Liver (tissue), 9 donors: Measurements from ENCODE around the gene TOR3A. TPM values are rescaled to one million over a fixed set of nuclear protein-coding genes. Genes with fewer than 3 reads are reported as not detected.

Experiments used
- DNase-seq: peaks from one replicate; pipeline ENCODE4 v3.0.0-alpha.2; 2017; ENCODE audit warnings: low spot score
- H3K27ac ChIP-seq, 2 donors: one replicate each; pipeline ENCODE4 v1.7.0; 2013; ENCODE audit warnings: inconsistent platforms in 2 of 2, low read length in 2 of 2, control low read depth in 1 of 2, low read depth in 1 of 2, mild to moderate bottlenecking in 1 of 2
- H3K27me3 ChIP-seq, 4 donors: one replicate each; pipeline versions ENCODE4 v1.6.1 to v1.7.0; 2013; ENCODE audit warnings: low read length in 3 of 4, inconsistent platforms in 1 of 4, mild to moderate bottlenecking in 1 of 4, moderate library complexity in 1 of 4; ENCODE audit not compliant: control insufficient read depth in 4 of 4, insufficient read depth in 4 of 4
- H3K36me3 ChIP-seq, 4 donors: one replicate each; pipeline versions ENCODE4 v1.6.1 to v1.7.0; 2013; ENCODE audit warnings: low read length in 3 of 4, mild to moderate bottlenecking in 3 of 4, low read depth in 1 of 4, moderate library complexity in 1 of 4; ENCODE audit not compliant: control insufficient read depth in 4 of 4, insufficient read depth in 3 of 4
- H3K4me1 ChIP-seq, 4 donors: one replicate each; pipeline versions ENCODE4 v1.6.1 to v1.7.0; 2013; ENCODE audit warnings: low read length in 3 of 4, mild to moderate bottlenecking in 3 of 4, moderate library complexity in 1 of 4; ENCODE audit not compliant: control insufficient read depth in 4 of 4, insufficient read depth in 4 of 4
- H3K4me3 ChIP-seq, 3 donors: one replicate each; pipeline versions ENCODE4 v1.6.1 to v1.7.0; 2013; ENCODE audit warnings: low read length in 3 of 3, control low read depth in 1 of 3, low read depth in 1 of 3, mild to moderate bottlenecking in 1 of 3
- H3K9ac ChIP-seq, 2 donors: one replicate each; pipeline ENCODE4 v1.7.0; 2013; ENCODE audit warnings: low read length in 2 of 2, mild to moderate bottlenecking in 2 of 2, moderate library complexity in 2 of 2, control low read depth in 1 of 2, low read depth in 1 of 2
- H3K9me3 ChIP-seq, 4 donors: one replicate each; pipeline versions ENCODE4 v1.6.1 to v1.7.0; 2013; ENCODE audit warnings: low read length in 3 of 4; ENCODE audit not compliant: control insufficient read depth in 4 of 4
- EGR1 ChIP-seq, 2 donors: IDR thresholded peaks; 2 replicates each; pipeline ENCODE4 v1.6.1; 2016 to 2018; ENCODE audit warnings: antibody characterized with exemption in 2 of 2, low read depth in 2 of 2
- FOXA1 ChIP-seq: IDR thresholded peaks from 2 replicates; pipeline ENCODE4 v1.6.1; 2016; ENCODE audit warnings: antibody characterized with exemption
- FOXA2 ChIP-seq: IDR thresholded peaks from 2 replicates; pipeline ENCODE4 v1.6.1; 2016; ENCODE audit warnings: antibody characterized with exemption
- GABPA ChIP-seq, 2 donors: IDR thresholded peaks in 1 of 2; conservative IDR thresholded peaks in 1 of 2; 2 replicates each; pipeline ENCODE4 v1.6.1; 2016; ENCODE audit warnings: antibody characterized with exemption in 2 of 2, mild to moderate bottlenecking in 1 of 2, moderate library complexity in 1 of 2
- HNF4A ChIP-seq, 2 donors: conservative IDR thresholded peaks; 2 replicates each; pipeline ENCODE4 v1.6.1; 2016; ENCODE audit warnings: antibody characterized with exemption in 2 of 2, mild to moderate bottlenecking in 2 of 2
- HNF4G ChIP-seq: IDR thresholded peaks from 2 replicates; pipeline ENCODE4 v1.6.1; 2016; ENCODE audit warnings: antibody characterized with exemption
- JUND ChIP-seq, 2 donors: IDR thresholded peaks; 2 replicates each; pipeline ENCODE4 v1.6.1; 2016; ENCODE audit warnings: antibody characterized with exemption in 2 of 2
- MAX ChIP-seq: IDR thresholded peaks from 2 replicates; pipeline ENCODE4 v1.6.1; 2016; ENCODE audit warnings: antibody characterized with exemption
- NR2F2 ChIP-seq: IDR thresholded peaks from 2 replicates; pipeline ENCODE4 v1.6.1; 2016; ENCODE audit warnings: antibody characterized with exemption
- RAD21 ChIP-seq, 2 donors: IDR thresholded peaks; 2 replicates each; pipeline ENCODE4 v1.6.1; 2016; ENCODE audit warnings: antibody characterized with exemption in 2 of 2, mild to moderate bottlenecking in 2 of 2
- RXRA ChIP-seq, 2 donors: IDR thresholded peaks; 2 replicates each; pipeline ENCODE4 v1.6.1; 2017 to 2018; ENCODE audit warnings: antibody characterized with exemption in 2 of 2, mild to moderate bottlenecking in 1 of 2
- TAF1 ChIP-seq: conservative IDR thresholded peaks from 2 replicates; pipeline ENCODE4 v1.6.1; 2016; ENCODE audit warnings: antibody characterized with exemption, mild to moderate bottlenecking
- WGBS: extraction: QIAGEN DNeasy Blood & Tissue Kit; methylation state at CpG from one replicate; pipeline ENCODE4 v1.1.7; 2013; 5-methylcytosine and 5-hydroxymethylcytosine counted together
- polyA plus RNA-seq, 2 donors: library from polyadenylated mRNA; stranded (reverse) in 1 of 2; unstranded in 1 of 2; fragments of 200-250 nt in 1 of 2; fragments of >200 nt in 1 of 2; fragmentation: Nextera tagmentation in 1 of 2; extraction: Ambion mirVana in 1 of 2; gene quantifications; one replicate each; pipeline versions ENCODE4 v1.2.1 to v1.2.3, GENCODE V29; 2013 to 2015
- total RNA-seq, 2 donors: library from RNA; depleted of rRNA; stranded (reverse); fragments of >200 nt; gene quantifications; one replicate each; pipeline ENCODE4 v1.2.3, GENCODE V29; 2014
- TF ChIP-seq, protein P1 (sequence below): fragments of 150-350 bp; IDR thresholded peaks from 2 replicates; pipeline ENCODE4 v1.5.1; 2017; ENCODE audit warnings: improper control_type of control experiment, low read depth, low read length; ENCODE audit not compliant: missing input control
- TF ChIP-seq, protein P2 (sequence below): IDR thresholded peaks from 2 replicates; pipeline ENCODE4 v1.6.1; 2016; ENCODE audit warnings: antibody characterized with exemption
- TF ChIP-seq, protein P3 (sequence below): IDR thresholded peaks from 2 replicates; pipeline ENCODE4 v1.6.1; 2016; ENCODE audit warnings: antibody characterized with exemption
- donor health status: healthy.
- donor health status: healthy.
- donor health status: healthy.
- donor health status: healthy.
- donor health status: healthy.

Gene TOR3A
- total and polyA plus RNA-seq, 4 donors, result 14.3 to 31.0 (median 23.5) TPM

- Histone ChIP-seq H3K9ac (no peak overlapping the region), H3K27ac (no peak overlapping the region), H3K4me3 (no peak overlapping the region), H3K4me1 (peaks cover 5 to 30% (median 23%) of the 10 kb centered on the region in 4 donors), H3K9me3 (no peaks in the 10 kb centered on the region), H3K36me3 (peaks cover 0 to 7% (median 2%) of the 10 kb centered on the region in 4 donors), H3K27me3 (no peaks in the 10 kb centered on the region)
- 96% methylated on average over 4 of the region's 4 CpGs for WGBS
- no peak for DNase-seq
- TF ChIP-seq RAD21 (IDR thresholded peaks at IDR 0.05), result no peak
Measured at GRCh38 chr1:179101566-179101965, 19.7 kb downstream of the TOR3A start.

- DNase-seq, result no peak
- Histone ChIP-seq H3K4me3 (no peak overlapping the region), H3K4me1 (peaks cover 5 to 49% (median 46%) of the 10 kb centered on the region in 4 donors), H3K27ac (no peak overlapping the region), H3K36me3 (peaks cover 0 to 3% (median under 1%) of the 10 kb centered on the region in 4 donors), H3K9me3 (no peaks in the 10 kb centered on the region), H3K9ac (peak overlapping the region in 1 of 2 donors; percentile 21), H3K27me3 (no peaks in the 10 kb centered on the region)
- 93% methylated on average over 1 of the region's 1 CpG for WGBS
- TF ChIP-seq EGR1 (IDR thresholded peaks at IDR 0.05; ENCODE audit: low read depth in 2 of 2) (no peak), FOXA2 (no peak), RXRA (IDR thresholded peaks at IDR 0.05) (no peak), GABPA (IDR thresholded peaks at IDR 0.05 in 1 of 2, conservative IDR thresholded peaks at IDR 0.05 in 1 of 2) (no peak), HNF4A (conservative IDR thresholded peaks at IDR 0.05) (no peak), TAF1 (no peak), HNF4G (no peak), NR2F2 (no peak), JUND (IDR thresholded peaks at IDR 0.05) (no peak), FOXA1 (no peak), MAX (no peak)
- TF ChIP-seq, protein P1, sequence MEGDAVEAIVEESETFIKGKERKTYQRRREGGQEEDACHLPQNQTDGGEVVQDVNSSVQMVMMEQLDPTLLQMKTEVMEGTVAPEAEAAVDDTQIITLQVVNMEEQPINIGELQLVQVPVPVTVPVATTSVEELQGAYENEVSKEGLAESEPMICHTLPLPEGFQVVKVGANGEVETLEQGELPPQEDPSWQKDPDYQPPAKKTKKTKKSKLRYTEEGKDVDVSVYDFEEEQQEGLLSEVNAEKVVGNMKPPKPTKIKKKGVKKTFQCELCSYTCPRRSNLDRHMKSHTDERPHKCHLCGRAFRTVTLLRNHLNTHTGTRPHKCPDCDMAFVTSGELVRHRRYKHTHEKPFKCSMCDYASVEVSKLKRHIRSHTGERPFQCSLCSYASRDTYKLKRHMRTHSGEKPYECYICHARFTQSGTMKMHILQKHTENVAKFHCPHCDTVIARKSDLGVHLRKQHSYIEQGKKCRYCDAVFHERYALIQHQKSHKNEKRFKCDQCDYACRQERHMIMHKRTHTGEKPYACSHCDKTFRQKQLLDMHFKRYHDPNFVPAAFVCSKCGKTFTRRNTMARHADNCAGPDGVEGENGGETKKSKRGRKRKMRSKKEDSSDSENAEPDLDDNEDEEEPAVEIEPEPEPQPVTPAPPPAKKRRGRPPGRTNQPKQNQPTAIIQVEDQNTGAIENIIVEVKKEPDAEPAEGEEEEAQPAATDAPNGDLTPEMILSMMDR, result no peak
- TF ChIP-seq, protein P2, sequence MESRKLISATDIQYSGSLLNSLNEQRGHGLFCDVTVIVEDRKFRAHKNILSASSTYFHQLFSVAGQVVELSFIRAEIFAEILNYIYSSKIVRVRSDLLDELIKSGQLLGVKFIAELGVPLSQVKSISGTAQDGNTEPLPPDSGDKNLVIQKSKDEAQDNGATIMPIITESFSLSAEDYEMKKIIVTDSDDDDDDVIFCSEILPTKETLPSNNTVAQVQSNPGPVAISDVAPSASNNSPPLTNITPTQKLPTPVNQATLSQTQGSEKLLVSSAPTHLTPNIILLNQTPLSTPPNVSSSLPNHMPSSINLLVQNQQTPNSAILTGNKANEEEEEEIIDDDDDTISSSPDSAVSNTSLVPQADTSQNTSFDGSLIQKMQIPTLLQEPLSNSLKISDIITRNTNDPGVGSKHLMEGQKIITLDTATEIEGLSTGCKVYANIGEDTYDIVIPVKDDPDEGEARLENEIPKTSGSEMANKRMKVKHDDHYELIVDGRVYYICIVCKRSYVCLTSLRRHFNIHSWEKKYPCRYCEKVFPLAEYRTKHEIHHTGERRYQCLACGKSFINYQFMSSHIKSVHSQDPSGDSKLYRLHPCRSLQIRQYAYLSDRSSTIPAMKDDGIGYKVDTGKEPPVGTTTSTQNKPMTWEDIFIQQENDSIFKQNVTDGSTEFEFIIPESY, result no peak
- TF ChIP-seq, protein P3, sequence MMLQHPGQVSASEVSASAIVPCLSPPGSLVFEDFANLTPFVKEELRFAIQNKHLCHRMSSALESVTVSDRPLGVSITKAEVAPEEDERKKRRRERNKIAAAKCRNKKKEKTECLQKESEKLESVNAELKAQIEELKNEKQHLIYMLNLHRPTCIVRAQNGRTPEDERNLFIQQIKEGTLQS, result no peak
Measured at GRCh38 chr1:179103999-179104398, 22.1 kb downstream of the TOR3A start.
